Measurements from ENCODE around the gene STBD1.

DNA sequence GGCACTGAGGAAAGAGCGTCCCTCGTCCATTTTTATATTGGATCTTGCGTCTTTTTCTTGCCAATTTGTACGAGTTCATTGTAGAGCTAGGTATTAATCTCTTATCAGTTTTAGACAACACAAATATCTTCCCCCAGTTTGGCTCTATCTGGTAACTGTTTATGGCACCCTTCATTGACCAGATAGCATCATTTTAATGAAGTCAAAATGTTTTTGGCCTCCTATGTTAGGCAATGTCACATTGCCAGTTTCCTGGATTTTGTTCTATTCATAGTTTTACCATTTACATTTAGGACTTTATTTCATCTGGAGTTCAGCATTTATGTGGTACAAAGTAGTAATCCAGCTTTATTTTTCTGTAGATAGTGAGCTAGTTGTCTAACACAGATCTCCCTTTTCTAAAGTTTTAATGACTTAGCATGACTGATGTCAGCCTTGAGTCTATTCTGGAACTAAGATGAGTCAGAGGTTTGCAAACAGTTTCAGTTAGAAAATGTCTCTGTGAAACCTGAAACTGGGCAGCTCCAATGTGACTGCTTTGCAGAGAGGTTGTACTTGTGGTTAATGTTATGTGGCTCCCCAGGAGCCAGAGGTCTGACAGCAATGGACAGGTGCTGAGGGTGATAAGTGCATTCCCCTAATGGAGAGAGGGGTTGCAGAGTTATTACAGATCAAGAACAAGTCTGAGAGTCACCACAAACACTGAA is 5.3 kb upstream of the STBD1 start:
- TF ChIP-seq CTCF (IDR thresholded peaks at IDR 0.05; ENCODE audit: borderline replicate concordance, extremely low read depth, low read length, poor library complexity, severe bottlenecking) (no peak), EZH2 (IDR thresholded peaks at IDR 0.05; ENCODE audit: borderline replicate concordance, low read depth, low read length, severe bottlenecking) (no peak)

All from DND-41 (cell line).